Tibial artery (tissue), 4 donors: ENCODE measurements around the gene AKR1C4.
"Not testable (repeated sequence)": the region's sequence is repeated elsewhere in the genome, so short reads cannot be mapped to it uniquely, and the experiment has no call there.

Experiments used
- DNase-seq, 2 donors: peaks; one replicate each; pipeline ENCODE4 v3.0.0-alpha.2; 2019
- H3K27ac ChIP-seq, 2 donors: fragments of 200-600 bp; sonication (generic) in 1 of 2; 1 replicate in 1 of 2; 2 replicates in 1 of 2; pipeline ENCODE4 v1.5.1; 2018 to 2019; ENCODE audit warnings: mild to moderate bottlenecking in 1 of 2
- H3K27me3 ChIP-seq, 2 donors: fragments of 200-600 bp; sonication (generic) in 1 of 2; one replicate each; pipeline versions ENCODE4 v1.5.1 to v1.6.0; 2016 to 2019
- H3K36me3 ChIP-seq, 3 donors: fragments of 200-600 bp; sonication (generic) in 2 of 3; one replicate each; pipeline ENCODE4 v1.5.1; 2016 to 2019; ENCODE audit warnings: mild to moderate bottlenecking in 2 of 3
- H3K4me1 ChIP-seq, 4 donors: fragments of 200-600 bp; sonication (generic) in 2 of 4; 1 replicate in 3 of 4; 2 replicates in 1 of 4; pipeline ENCODE4 v1.5.1; 2016 to 2019
- H3K4me3 ChIP-seq, 2 donors: fragments of 200-600 bp; sonication (generic) in 1 of 2; 1 replicate in 1 of 2; 2 replicates in 1 of 2; pipeline ENCODE4 v1.5.1; 2018 to 2019; ENCODE audit warnings: mild to moderate bottlenecking in 2 of 2
- H3K9me3 ChIP-seq, 3 donors: fragments of 200-600 bp; sonication (generic) in 1 of 3; one replicate each; pipeline ENCODE4 v1.5.1; 2016 to 2019
- CTCF ChIP-seq, 2 experiments: fragments of 200-600 bp in 1 of 2; fragments of 450-650 bp in 1 of 2; IDR thresholded peaks; one replicate each; pipeline ENCODE4 v1.5.1; 2017 to 2019; ENCODE audit warnings: antibody characterized with exemption in 2 of 2, mild to moderate bottlenecking in 1 of 2, moderate library complexity in 1 of 2
- intact Hi-C: fragments of 100-400 bp; cut with DNase I; formaldehyde crosslinking; loops from one replicate; pipeline ENCODE4 v1.15.0; 2023; ENCODE audit warnings: low total_unique reads

The AKR1C4 gene

GRCh38 chr10:5168897-5169420 lies 27.7 kb upstream of the AKR1C4 start:
- no peak overlapping the region for H3K27ac ChIP-seq
- DNase-seq = no peak
- peaks cover 5 to 48% (median 24%) of the 10 kb centered on the region in 3 donors for H3K9me3 ChIP-seq
- H3K4me3 ChIP-seq = no peak overlapping the region
- no peaks in the 10 kb centered on the region for H3K4me1 ChIP-seq
- TF ChIP-seq CTCF (IDR thresholded peaks at IDR 0.05) = no peak
- no peaks in the 10 kb centered on the region for H3K36me3 ChIP-seq
- H3K27me3 ChIP-seq = no peaks in the 10 kb centered on the region
- intact Hi-C loops = no loop called here

GRCh38 chr10:5175581-5175980 lies 21.1 kb upstream of the AKR1C4 start:
- H3K36me3 ChIP-seq, intact Hi-C loops, H3K27me3 ChIP-seq, DNase-seq, H3K4me3 ChIP-seq, H3K27ac ChIP-seq, H3K9me3 ChIP-seq, H3K4me1 ChIP-seq: not testable (repeated sequence)

- H3K4me3 ChIP-seq, intact Hi-C loops, H3K27ac ChIP-seq, H3K36me3 ChIP-seq, H3K27me3 ChIP-seq, H3K4me1 ChIP-seq, H3K9me3 ChIP-seq, DNase-seq: not testable (repeated sequence)
Measured at GRCh38 chr10:5180503-5180902, 16.1 kb upstream of the AKR1C4 start.

- Histone ChIP-seq H3K4me3 (no peak overlapping the region), H3K4me1 (no peaks in the 10 kb centered on the region), H3K36me3 (no peaks in the 10 kb centered on the region), H3K27me3 (no peaks in the 10 kb centered on the region), H3K27ac (no peak overlapping the region), H3K9me3 (no peaks in the 10 kb centered on the region)
- DNase-seq = no peak
- intact Hi-C loops = no loop called here
- no peak for TF ChIP-seq CTCF (IDR thresholded peaks at IDR 0.05)
Measured at GRCh38 chr10:5183923-5184322, 12.7 kb upstream of the AKR1C4 start.

GRCh38 chr10:5184987-5185775 lies 11.5 kb upstream of the AKR1C4 start, which contains the start of gene AKR1C8:
AKR1C8 (minus strand) TSS chr10:5185150; CDS start chr10:5185104, 46 bp downstream.
- no peaks in the 10 kb centered on the region for H3K36me3 ChIP-seq
- H3K9me3 ChIP-seq = no peaks in the 10 kb centered on the region
- H3K27me3 ChIP-seq = no peaks in the 10 kb centered on the region
- no peaks in the 10 kb centered on the region for H3K4me1 ChIP-seq
- no peak for DNase-seq
- intact Hi-C loops = no loop called here
- no peak for TF ChIP-seq CTCF (IDR thresholded peaks at IDR 0.05)
- no peak within 1 kb of the TSS for H3K4me3 ChIP-seq
- H3K27ac ChIP-seq = no peak within 1 kb of the TSS

DNA sequence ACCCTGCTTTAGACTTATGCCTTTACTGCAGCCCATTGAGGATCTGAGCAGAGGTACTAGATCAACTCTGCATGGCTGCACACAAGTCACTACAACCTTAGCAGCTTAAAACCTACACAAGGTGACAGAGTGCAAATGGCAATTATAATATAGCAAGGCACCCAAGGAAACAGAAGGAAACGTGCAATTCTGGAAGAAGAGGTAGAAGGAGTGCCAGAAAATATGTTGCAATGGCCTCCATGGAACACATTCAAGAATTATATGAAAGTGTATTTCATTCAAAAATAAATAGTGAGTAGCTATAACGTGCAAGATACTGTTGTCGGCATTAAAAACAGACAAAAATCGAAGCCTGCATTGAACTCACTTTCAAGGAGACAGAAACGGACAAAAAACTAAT lies 8.8 kb upstream of the AKR1C4 start:
- H3K9me3 ChIP-seq = no peaks in the 10 kb centered on the region
- no peak overlapping the region for H3K27ac ChIP-seq

More for the DNA sequence above, 8.8 kb upstream of the AKR1C4 start:
- Histone ChIP-seq H3K27me3 (no peaks in the 10 kb centered on the region), H3K4me1 (no peaks in the 10 kb centered on the region), H3K4me3 (no peak overlapping the region), H3K36me3 (no peaks in the 10 kb centered on the region)
- no peak for DNase-seq
- no peak for TF ChIP-seq CTCF (IDR thresholded peaks at IDR 0.05)
- intact Hi-C loops = no loop called here
